A549 (cell line): Measurements from ENCODE around the gene NUB1.

Experiments used
- BHLHE40 ChIP-seq: IDR thresholded peaks from 2 replicates; pipeline ENCODE4 v1.6.1; 2012; ENCODE audit warnings: low read depth, low read length, inconsistent platforms
- ESRRA ChIP-seq: fragments of 150-350 bp; IDR thresholded peaks from 2 replicates; pipeline ENCODE4 v1.6.1; 2014; ENCODE audit warnings: mild to moderate bottlenecking, low read length, borderline replicate concordance
- GATA3 ChIP-seq: IDR thresholded peaks from 2 replicates; pipeline ENCODE4 v1.6.1; 2012; ENCODE audit warnings: borderline replicate concordance
- HOXB13 ChIP-seq: fragments of 250-450 bp; sonication (Bioruptor Pico); IDR thresholded peaks from 2 replicates; pipeline ENCODE4 v1.5.0; 2020; ENCODE audit warnings: low read depth, mild to moderate bottlenecking, moderate library complexity
- KDM1A ChIP-seq: fragments of 200-600 bp; sonication (generic); IDR thresholded peaks from 2 replicates; pipeline ENCODE4 v1.6.1; 2016; ENCODE audit warnings: low read depth, mild to moderate bottlenecking
- NR3C1 ChIP-seq: fragments of >200 bp; sonication (Bioruptor Twin); formaldehyde crosslinking; IDR thresholded peaks from 3 replicates; pipeline ENCODE4 v1.6.1; 2017
- POLR2A ChIP-seq: IDR thresholded peaks from 2 replicates; pipeline ENCODE4 v1.6.1; 2012; ENCODE audit warnings: mild to moderate bottlenecking, low read length
- POLR2AphosphoS2 ChIP-seq: conservative IDR thresholded peaks from 2 replicates; pipeline ENCODE4 v1.6.1; 2012; ENCODE audit warnings: low read length, improper control_type of control experiment, inconsistent platforms
- RCOR1 ChIP-seq: fragments of 150-350 bp; IDR thresholded peaks from 2 replicates; pipeline ENCODE4 v1.6.1; 2014; ENCODE audit warnings: antibody characterized with exemption, low read length, low read depth
- SMC3 ChIP-seq: fragments of >200 bp; sonication (Bioruptor Twin); formaldehyde crosslinking; IDR thresholded peaks from 3 replicates; pipeline ENCODE4 v1.6.1; 2018; ENCODE audit warnings: inconsistent platforms
- TF ChIP-seq, protein P1 (sequence below): fragments of 200-600 bp; sonication (generic); IDR thresholded peaks from 2 replicates; pipeline ENCODE4 v1.6.1; 2016; ENCODE audit warnings: antibody characterized with exemption, mild to moderate bottlenecking, moderate library complexity
- TF ChIP-seq, protein P2 (sequence below): fragments of >200 bp; sonication (Bioruptor Twin); formaldehyde crosslinking; IDR thresholded peaks from 3 replicates; pipeline ENCODE4 v1.5.1; 2016
- TF ChIP-seq, protein P3 (sequence below): IDR thresholded peaks from 2 replicates; pipeline ENCODE4 v1.6.1; 2012
- TF ChIP-seq, protein P4 (sequence below): fragments of 150-350 bp; IDR thresholded peaks from 2 replicates; pipeline ENCODE4 v1.6.1; 2014; ENCODE audit warnings: low read depth, mild to moderate bottlenecking, low read length

DNA sequence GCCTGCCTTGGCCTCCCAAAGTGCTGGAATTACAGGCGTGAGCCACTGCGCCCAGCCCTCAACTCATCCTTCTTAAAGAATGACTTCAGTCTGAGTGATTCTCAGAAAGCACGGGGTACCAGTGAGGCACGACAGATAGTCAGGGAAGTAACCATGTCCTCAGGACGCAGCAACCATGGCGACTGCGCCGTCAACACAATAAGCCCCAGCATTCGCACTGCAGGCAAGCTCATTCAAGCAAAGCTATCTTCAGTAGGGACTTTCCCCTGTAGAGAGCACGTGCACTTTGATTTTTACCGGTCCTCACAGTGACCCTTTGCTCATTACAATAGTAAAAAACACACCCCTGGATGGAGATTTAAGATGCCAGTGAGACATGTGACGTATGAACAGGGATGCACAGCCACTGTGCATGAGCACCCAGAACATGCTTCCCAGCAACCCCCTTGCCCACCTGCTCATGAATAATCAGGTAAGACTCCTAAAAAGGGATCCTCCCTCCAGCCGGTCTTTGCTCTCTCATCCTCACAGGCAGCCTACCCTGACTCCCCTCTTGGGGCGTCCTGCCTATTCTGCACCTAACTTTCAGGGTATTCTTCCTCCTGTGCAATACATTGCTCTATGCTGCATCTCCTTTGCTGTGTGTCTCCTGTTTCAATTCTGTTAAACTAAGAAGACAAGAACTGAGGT lies 59.2 kb downstream of the NUB1 start:
- TF ChIP-seq ESRRA (no peak), KDM1A (no peak), NR3C1 (no peak), BHLHE40 (no peak), RCOR1 (no peak), POLR2AphosphoS2 (no peak), SMC3 (no peak), POLR2A (no peak), HOXB13 (CRISPR knock-in tag) (no peak), GATA3 (no peak)
- TF ChIP-seq, protein P1, sequence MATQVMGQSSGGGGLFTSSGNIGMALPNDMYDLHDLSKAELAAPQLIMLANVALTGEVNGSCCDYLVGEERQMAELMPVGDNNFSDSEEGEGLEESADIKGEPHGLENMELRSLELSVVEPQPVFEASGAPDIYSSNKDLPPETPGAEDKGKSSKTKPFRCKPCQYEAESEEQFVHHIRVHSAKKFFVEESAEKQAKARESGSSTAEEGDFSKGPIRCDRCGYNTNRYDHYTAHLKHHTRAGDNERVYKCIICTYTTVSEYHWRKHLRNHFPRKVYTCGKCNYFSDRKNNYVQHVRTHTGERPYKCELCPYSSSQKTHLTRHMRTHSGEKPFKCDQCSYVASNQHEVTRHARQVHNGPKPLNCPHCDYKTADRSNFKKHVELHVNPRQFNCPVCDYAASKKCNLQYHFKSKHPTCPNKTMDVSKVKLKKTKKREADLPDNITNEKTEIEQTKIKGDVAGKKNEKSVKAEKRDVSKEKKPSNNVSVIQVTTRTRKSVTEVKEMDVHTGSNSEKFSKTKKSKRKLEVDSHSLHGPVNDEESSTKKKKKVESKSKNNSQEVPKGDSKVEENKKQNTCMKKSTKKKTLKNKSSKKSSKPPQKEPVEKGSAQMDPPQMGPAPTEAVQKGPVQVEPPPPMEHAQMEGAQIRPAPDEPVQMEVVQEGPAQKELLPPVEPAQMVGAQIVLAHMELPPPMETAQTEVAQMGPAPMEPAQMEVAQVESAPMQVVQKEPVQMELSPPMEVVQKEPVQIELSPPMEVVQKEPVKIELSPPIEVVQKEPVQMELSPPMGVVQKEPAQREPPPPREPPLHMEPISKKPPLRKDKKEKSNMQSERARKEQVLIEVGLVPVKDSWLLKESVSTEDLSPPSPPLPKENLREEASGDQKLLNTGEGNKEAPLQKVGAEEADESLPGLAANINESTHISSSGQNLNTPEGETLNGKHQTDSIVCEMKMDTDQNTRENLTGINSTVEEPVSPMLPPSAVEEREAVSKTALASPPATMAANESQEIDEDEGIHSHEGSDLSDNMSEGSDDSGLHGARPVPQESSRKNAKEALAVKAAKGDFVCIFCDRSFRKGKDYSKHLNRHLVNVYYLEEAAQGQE: no peak
- TF ChIP-seq, protein P2, sequence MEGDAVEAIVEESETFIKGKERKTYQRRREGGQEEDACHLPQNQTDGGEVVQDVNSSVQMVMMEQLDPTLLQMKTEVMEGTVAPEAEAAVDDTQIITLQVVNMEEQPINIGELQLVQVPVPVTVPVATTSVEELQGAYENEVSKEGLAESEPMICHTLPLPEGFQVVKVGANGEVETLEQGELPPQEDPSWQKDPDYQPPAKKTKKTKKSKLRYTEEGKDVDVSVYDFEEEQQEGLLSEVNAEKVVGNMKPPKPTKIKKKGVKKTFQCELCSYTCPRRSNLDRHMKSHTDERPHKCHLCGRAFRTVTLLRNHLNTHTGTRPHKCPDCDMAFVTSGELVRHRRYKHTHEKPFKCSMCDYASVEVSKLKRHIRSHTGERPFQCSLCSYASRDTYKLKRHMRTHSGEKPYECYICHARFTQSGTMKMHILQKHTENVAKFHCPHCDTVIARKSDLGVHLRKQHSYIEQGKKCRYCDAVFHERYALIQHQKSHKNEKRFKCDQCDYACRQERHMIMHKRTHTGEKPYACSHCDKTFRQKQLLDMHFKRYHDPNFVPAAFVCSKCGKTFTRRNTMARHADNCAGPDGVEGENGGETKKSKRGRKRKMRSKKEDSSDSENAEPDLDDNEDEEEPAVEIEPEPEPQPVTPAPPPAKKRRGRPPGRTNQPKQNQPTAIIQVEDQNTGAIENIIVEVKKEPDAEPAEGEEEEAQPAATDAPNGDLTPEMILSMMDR: no peak
- TF ChIP-seq, protein P3, sequence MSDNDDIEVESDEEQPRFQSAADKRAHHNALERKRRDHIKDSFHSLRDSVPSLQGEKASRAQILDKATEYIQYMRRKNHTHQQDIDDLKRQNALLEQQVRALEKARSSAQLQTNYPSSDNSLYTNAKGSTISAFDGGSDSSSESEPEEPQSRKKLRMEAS: no peak
- TF ChIP-seq, protein P4, sequence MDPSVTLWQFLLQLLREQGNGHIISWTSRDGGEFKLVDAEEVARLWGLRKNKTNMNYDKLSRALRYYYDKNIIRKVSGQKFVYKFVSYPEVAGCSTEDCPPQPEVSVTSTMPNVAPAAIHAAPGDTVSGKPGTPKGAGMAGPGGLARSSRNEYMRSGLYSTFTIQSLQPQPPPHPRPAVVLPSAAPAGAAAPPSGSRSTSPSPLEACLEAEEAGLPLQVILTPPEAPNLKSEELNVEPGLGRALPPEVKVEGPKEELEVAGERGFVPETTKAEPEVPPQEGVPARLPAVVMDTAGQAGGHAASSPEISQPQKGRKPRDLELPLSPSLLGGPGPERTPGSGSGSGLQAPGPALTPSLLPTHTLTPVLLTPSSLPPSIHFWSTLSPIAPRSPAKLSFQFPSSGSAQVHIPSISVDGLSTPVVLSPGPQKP: no peak
